Osteoblast (primary cell): ENCODE results near the gene CDC25C. TPM values are rescaled to one million over a fixed set of nuclear protein-coding genes. Genes with fewer than 3 reads are reported as not detected.

ENCODE experiments used
- DNase-seq: peaks from one replicate; pipeline ENCODE4 v3.0.0; 2011; ENCODE audit warnings: low spot score, mixed read lengths; ENCODE audit not compliant: insufficient read length; ENCODE audit errors: missing footprints
- H2AFZ ChIP-seq: 2 replicates; pipeline ENCODE4 v1.6.0; 2011; ENCODE audit warnings: mild to moderate bottlenecking, low read length
- H3K27ac ChIP-seq: 2 replicates; pipeline ENCODE4 v1.5.1; 2011; ENCODE audit warnings: mild to moderate bottlenecking, low read depth, low read length, moderate library complexity
- H3K27me3 ChIP-seq: 2 replicates; pipeline ENCODE4 v1.6.0; 2012; ENCODE audit warnings: mild to moderate bottlenecking, control low read depth, inconsistent platforms, low read length, moderate library complexity; ENCODE audit not compliant: insufficient read depth
- H3K36me3 ChIP-seq: 2 replicates; pipeline ENCODE4 v1.5.1; 2011; ENCODE audit warnings: mild to moderate bottlenecking, low read length, control low read depth, moderate library complexity; ENCODE audit not compliant: insufficient read depth
- H3K4me1 ChIP-seq: 2 replicates; pipeline ENCODE4 v1.5.1; 2011; ENCODE audit warnings: mild to moderate bottlenecking, low read length, control low read depth, moderate library complexity; ENCODE audit not compliant: insufficient read depth
- H3K4me2 ChIP-seq: 2 replicates; pipeline ENCODE4 v1.6.0; 2011; ENCODE audit warnings: mild to moderate bottlenecking, low read length; ENCODE audit not compliant: insufficient read depth
- H3K4me3 ChIP-seq: fragments of 200-600 bp; sonication (generic); 3 replicates; pipeline ENCODE4 v1.5.1; 2012; ENCODE audit warnings: mild to moderate bottlenecking, low read length, inconsistent platforms; ENCODE audit not compliant: insufficient read depth
- H3K79me2 ChIP-seq: 2 replicates; pipeline ENCODE4 v1.6.0; 2012; ENCODE audit warnings: mild to moderate bottlenecking, low read length, control low read depth, inconsistent platforms; ENCODE audit not compliant: insufficient read depth
- H3K9me3 ChIP-seq: 2 replicates; pipeline ENCODE4 v1.5.1; 2011; ENCODE audit warnings: low read depth, low read length, control low read depth
- H4K20me1 ChIP-seq: 2 replicates; pipeline ENCODE4 v1.6.0; 2012; ENCODE audit warnings: mild to moderate bottlenecking, low read length, control low read depth; ENCODE audit not compliant: insufficient read depth
- total RNA-seq: library from RNA; depleted of rRNA; stranded (reverse); fragments of >200 nt; gene quantifications from 2 replicates; pipeline ENCODE4 v1.2.3, GENCODE V29; 2012
- TF ChIP-seq, protein P1 (sequence below): IDR thresholded peaks from 2 replicates; pipeline ENCODE4 v1.5.1; 2011; ENCODE audit warnings: mild to moderate bottlenecking, low read depth, low read length, moderate library complexity; ENCODE audit errors: extremely low read depth

Gene CDC25C
- total RNA-seq, 1 donor = 1.8 TPM

DNA sequence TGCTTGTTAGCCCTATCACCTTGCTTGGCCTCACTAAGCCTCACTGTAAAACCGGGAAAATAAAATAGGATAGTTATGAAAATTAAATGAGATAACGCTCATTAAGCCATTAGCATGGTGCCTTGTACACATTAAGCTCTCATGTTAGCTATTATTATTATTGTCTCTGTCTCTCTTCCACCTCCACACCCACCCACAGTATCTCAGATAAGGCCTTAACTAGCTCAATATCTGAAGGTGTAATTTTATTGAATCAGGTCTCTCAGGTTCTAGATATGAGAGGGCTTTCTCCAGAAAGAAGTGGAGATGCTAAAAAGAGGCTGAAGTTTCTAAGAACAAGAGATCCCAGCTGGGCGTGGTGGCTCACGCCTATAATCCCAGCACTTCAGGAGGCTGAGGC, 84.8 kb downstream of the CDC25C start:
- Histone ChIP-seq H4K20me1 (no peaks in the 10 kb centered on the region), H2AFZ (no peak overlapping the region), H3K4me3 (no peak overlapping the region), H3K9me3 (no peaks in the 10 kb centered on the region), H3K36me3 (no peaks in the 10 kb centered on the region), H3K4me1 (peaks cover 3% of the 10 kb centered on the region), H3K27me3 (peaks cover 22% of the 10 kb centered on the region), H3K79me2 (no peaks in the 10 kb centered on the region), H3K4me2 (no peak overlapping the region), H3K27ac (no peak overlapping the region)
- DNase-seq = no peak
- TF ChIP-seq, protein P1, sequence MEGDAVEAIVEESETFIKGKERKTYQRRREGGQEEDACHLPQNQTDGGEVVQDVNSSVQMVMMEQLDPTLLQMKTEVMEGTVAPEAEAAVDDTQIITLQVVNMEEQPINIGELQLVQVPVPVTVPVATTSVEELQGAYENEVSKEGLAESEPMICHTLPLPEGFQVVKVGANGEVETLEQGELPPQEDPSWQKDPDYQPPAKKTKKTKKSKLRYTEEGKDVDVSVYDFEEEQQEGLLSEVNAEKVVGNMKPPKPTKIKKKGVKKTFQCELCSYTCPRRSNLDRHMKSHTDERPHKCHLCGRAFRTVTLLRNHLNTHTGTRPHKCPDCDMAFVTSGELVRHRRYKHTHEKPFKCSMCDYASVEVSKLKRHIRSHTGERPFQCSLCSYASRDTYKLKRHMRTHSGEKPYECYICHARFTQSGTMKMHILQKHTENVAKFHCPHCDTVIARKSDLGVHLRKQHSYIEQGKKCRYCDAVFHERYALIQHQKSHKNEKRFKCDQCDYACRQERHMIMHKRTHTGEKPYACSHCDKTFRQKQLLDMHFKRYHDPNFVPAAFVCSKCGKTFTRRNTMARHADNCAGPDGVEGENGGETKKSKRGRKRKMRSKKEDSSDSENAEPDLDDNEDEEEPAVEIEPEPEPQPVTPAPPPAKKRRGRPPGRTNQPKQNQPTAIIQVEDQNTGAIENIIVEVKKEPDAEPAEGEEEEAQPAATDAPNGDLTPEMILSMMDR = no peak

DNA sequence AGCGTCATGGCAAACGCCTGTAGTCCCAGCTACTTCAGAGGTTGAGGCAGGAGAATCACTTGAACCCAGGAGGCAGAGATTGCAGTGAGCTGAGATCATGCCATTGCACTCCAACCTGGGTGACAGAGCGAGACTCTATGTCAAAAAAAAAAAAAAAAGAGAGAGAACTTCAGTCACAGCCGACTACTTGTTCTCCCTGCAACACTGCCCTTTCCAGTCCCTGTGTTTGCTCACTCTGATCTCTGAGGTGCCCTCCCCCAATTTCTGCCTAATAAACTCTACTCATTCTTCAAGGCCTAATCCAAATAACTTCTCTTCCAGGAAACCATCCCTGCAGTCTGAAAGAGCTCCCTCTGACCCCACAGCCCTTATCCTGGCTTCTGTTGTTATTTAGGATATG, 85.3 kb downstream of the CDC25C start:
- H3K27ac ChIP-seq = no peak overlapping the region
- H3K36me3 ChIP-seq = no peaks in the 10 kb centered on the region
- no peak overlapping the region for H2AFZ ChIP-seq
- H3K79me2 ChIP-seq = no peaks in the 10 kb centered on the region
- peaks cover 27% of the 10 kb centered on the region for H3K27me3 ChIP-seq
- no peaks in the 10 kb centered on the region for H3K9me3 ChIP-seq
- peaks cover 3% of the 10 kb centered on the region for H3K4me1 ChIP-seq
- no peak for DNase-seq
- no peaks in the 10 kb centered on the region for H4K20me1 ChIP-seq
- no peak overlapping the region for H3K4me3 ChIP-seq
- TF ChIP-seq, protein P1 = no peak
- no peak overlapping the region for H3K4me2 ChIP-seq

DNA sequence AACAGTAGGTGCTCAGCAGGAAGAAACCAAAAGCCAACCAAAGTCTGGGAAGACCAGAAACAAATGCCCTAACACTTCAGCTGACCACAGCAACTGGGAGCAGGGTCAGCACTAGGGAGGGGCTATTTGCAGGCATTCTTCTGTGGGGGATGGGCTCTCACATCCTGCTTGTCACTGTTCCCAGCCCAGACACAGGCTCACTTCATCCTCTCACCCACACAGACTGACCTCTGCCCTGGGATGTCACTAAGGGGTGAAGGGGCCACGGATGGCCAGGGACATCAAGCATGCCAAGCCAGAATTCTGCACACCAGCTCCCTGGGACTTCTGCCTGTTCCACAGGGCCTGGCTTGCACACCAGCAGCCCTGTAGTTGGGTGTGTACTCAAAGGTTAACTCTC, 85.9 kb downstream of the CDC25C start:
- Histone ChIP-seq H4K20me1 (no peaks in the 10 kb centered on the region), H3K36me3 (no peaks in the 10 kb centered on the region), H3K4me3 (no peak overlapping the region), H3K27me3 (peaks cover 33% of the 10 kb centered on the region), H3K9me3 (no peaks in the 10 kb centered on the region), H2AFZ (no peak overlapping the region), H3K27ac (no peak overlapping the region), H3K4me1 (peaks cover 3% of the 10 kb centered on the region), H3K79me2 (no peaks in the 10 kb centered on the region), H3K4me2 (no peak overlapping the region)
- TF ChIP-seq, protein P1 = no peak
- DNase-seq = no peak

DNA sequence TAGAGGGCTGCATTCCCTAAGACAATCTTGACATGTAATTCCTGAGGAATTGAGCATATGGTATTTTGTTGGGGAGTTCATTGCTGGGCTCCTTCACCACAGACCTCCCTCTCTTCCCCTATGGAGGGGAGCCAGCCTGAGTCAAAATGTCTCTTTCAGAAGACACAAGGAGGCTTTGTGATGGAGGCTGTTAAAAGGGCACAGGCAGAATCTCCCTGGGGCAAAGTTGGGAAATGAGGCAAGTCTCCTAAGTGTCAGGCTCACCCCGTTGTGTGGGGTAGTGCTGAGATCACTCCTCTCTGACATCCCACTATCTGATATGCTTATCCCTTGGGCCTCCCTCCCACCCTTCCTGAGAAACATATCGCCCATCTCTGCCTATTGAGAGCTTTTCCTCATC, 87.8 kb downstream of the CDC25C start:
- Histone ChIP-seq H3K4me3 (no peak overlapping the region), H3K4me1 (peaks cover 3% of the 10 kb centered on the region), H3K9me3 (no peaks in the 10 kb centered on the region), H2AFZ (no peak overlapping the region), H3K4me2 (no peak overlapping the region), H3K36me3 (no peaks in the 10 kb centered on the region), H3K27ac (no peak overlapping the region), H4K20me1 (no peaks in the 10 kb centered on the region), H3K79me2 (no peaks in the 10 kb centered on the region), H3K27me3 (peaks cover 44% of the 10 kb centered on the region)
- TF ChIP-seq, protein P1 = no peak
- DNase-seq = no peak
